Measurements from ENCODE around the gene MOXD1.

MOXD1 gene

GRCh38 chr6:132380358-132381029, 20.8 kb downstream of the MOXD1 start:
- in situ Hi-C loops (cut with MboI; ENCODE audit: low sequenced_read_pairs, unreplicated experiment), result no loop called here
- TF ChIP-seq, protein P1, sequence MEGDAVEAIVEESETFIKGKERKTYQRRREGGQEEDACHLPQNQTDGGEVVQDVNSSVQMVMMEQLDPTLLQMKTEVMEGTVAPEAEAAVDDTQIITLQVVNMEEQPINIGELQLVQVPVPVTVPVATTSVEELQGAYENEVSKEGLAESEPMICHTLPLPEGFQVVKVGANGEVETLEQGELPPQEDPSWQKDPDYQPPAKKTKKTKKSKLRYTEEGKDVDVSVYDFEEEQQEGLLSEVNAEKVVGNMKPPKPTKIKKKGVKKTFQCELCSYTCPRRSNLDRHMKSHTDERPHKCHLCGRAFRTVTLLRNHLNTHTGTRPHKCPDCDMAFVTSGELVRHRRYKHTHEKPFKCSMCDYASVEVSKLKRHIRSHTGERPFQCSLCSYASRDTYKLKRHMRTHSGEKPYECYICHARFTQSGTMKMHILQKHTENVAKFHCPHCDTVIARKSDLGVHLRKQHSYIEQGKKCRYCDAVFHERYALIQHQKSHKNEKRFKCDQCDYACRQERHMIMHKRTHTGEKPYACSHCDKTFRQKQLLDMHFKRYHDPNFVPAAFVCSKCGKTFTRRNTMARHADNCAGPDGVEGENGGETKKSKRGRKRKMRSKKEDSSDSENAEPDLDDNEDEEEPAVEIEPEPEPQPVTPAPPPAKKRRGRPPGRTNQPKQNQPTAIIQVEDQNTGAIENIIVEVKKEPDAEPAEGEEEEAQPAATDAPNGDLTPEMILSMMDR (IDR thresholded peaks at IDR 0.05; ENCODE audit: borderline replicate concordance, control extremely low read depth, extremely low read depth, insufficient read depth, missing control alignments), result no peak
- DNase-seq (ENCODE audit: low spot score), result no peak

DNA sequence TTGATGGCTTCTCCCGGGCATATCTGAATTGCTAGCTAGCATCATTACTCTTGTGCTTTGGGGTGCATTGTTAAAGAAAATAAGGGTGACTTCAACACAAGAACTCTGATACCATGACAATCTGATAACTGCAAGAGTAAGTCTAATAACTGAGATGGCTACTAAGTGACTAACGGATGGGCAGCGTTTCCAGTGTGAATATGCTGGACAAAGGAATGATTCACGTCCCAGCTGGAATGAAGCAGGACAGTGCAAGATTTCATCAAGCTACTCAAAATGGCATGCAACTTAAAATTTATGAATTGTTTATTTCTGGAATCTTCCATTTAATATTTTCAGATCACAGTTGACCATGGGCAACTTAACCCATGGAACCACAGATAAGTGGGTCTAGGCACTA, 31.7 kb downstream of the MOXD1 start:
- in situ Hi-C loops (cut with MboI; ENCODE audit: low sequenced_read_pairs, unreplicated experiment), result no loop called here
- DNase-seq (ENCODE audit: low spot score), result no peak
- TF ChIP-seq, protein P1 (IDR thresholded peaks at IDR 0.05; ENCODE audit: borderline replicate concordance, control extremely low read depth, extremely low read depth, insufficient read depth, missing control alignments), result no peak

DNA sequence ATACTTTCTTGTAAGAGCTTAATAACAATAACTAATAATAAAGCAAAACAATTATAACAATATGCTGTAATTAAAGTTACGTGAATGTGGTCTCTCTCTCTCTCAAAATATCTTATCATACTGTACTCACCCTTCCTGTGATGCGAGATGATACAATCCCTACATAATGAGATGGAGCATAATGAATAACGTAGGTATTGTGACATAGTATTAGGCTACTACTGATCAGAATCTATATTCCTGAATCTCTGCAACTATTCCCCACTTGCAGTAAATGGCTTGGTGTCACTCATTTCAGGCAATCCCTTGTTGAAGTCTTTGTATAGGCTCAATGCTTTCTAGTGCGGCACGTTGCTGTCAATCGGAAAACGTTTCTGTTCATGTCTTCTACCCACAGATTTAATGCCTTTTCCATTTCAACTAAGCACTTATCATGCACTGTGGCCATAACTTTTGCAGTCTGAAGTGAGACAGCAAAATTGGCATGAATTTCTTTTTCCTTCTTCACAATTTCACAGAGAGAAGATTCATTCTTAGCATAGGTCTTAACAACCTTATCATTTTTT, 32.3 kb downstream of the MOXD1 start:
- in situ Hi-C loops (cut with MboI; ENCODE audit: low sequenced_read_pairs, unreplicated experiment), result no loop called here
- TF ChIP-seq, protein P1 (IDR thresholded peaks at IDR 0.05; ENCODE audit: borderline replicate concordance, control extremely low read depth, extremely low read depth, insufficient read depth, missing control alignments), result no peak
- DNase-seq (ENCODE audit: low spot score), result no peak

- TF ChIP-seq, protein P1 (IDR thresholded peaks at IDR 0.05; ENCODE audit: borderline replicate concordance, control extremely low read depth, extremely low read depth, insufficient read depth, missing control alignments), result no peak
- in situ Hi-C loops (cut with MboI; ENCODE audit: low sequenced_read_pairs, unreplicated experiment), result no loop called here
- DNase-seq (ENCODE audit: low spot score), result peak; percentile 66
Measured at GRCh38 chr6:132365281-132365907, 35.9 kb downstream of the MOXD1 start.

DNA sequence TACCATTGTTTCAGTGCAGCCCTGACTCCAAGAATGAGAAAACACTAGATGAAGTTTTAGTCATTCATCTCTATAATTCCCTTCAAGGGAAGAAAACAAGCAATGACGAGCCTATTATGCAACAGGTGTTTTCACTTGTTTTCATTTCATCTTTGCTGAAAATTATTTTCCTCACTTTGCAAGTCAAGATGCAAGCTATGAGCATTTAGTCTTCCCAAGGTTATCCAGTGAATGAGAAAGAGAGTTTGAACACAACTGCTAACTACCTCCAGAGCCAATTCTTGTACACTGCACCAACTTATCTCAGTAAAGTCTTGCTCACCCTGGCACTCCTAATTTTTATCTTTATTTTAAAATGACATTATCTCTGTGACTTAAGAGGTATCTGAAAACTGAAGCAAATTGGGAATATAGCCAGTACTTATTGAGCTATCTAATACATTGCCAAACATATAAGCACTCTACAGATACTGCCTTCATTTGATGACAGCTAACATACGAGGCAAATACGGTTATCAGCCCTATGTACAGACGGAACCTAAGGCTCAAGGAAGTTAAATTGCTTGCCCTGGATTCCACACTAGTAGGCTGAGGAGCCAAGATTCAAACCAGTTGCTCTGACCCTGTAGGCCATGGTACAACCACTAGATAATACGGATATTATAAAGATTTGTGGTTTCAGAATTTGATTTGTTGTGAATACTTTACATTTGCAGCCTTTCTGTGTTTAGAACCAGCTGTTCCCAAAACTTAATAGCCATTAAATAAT, 36.8 kb downstream of the MOXD1 start:
- no peak for DNase-seq (ENCODE audit: low spot score)
- in situ Hi-C loops (cut with MboI; ENCODE audit: low sequenced_read_pairs, unreplicated experiment), result no loop called here
- TF ChIP-seq, protein P1 (IDR thresholded peaks at IDR 0.05; ENCODE audit: borderline replicate concordance, control extremely low read depth, extremely low read depth, insufficient read depth, missing control alignments), result no peak

DNA sequence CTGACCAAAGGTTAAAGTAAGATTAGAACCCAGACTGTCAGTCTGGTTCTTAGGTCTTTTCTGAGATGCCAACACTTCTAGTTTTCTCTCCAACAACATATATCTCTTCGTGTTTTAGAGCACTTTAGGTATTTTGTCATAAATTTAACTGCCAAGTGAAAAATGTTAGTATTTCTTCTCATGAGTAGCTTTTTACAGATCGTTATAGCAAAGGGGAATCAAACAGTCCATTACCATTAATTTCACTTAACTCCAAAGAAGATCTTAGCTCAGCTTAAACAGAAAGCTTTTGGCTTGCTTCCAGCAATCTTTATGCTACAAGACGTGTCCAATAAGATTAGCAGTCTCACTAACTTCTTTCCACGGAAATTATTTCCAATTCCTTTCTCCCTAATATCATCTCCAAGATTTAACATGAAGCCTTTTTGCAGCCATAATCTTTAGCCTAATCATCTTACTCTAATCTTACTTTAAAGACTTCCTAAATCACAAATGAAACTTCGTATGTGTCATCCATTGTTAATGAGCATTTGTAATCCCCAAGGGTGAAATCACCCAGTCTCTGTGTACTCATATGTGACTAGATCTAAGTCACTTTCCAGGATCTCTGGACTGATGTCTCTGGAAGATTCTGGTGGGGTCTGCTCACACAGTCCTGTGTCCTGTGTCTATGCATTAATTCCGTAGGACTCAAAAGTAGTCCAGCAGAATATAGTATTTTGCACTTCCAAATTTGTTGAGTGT, 38.7 kb downstream of the MOXD1 start:
- DNase-seq (ENCODE audit: low spot score), result no peak
- in situ Hi-C loops (cut with MboI; ENCODE audit: low sequenced_read_pairs, unreplicated experiment), result no loop called here
- TF ChIP-seq, protein P1 (IDR thresholded peaks at IDR 0.05; ENCODE audit: borderline replicate concordance, control extremely low read depth, extremely low read depth, insufficient read depth, missing control alignments), result no peak
